ENCODE measurements around the gene ZBTB45. TPM values are rescaled to one million over a fixed set of nuclear protein-coding genes. Genes with fewer than 3 reads are reported as not detected.
A peak's percentile ranks its signal among the peaks of the same experiment; 100 is the strongest.

The ZBTB45 gene
- total RNA-seq (2021): 17.0 to 19.7 TPM (median 18.0 TPM) in 3 replicates
- percentile 70 among the genes with signal in this experiment for Bru-seq, nascent RNA
- long read RNA-seq, experiment 1, transcript ZBTB45-205 (3 exons, 2,159 nt): minor isoform, 15 of 55 reads
- long read RNA-seq, experiment 1, transcript ZBTB45-202 (3 exons, 2,541 nt): major isoform, 35 of 55 reads
- long read RNA-seq, experiment 1, partial matches to known transcripts: 2 of 55 reads
- long read RNA-seq, experiment 1, other reads (novel, unspliced or antisense): 0 of 55 reads
- long read RNA-seq, experiment 2, transcript ZBTB45-202 (3 exons, 2,541 nt): major isoform, 18 of 40 reads
- long read RNA-seq, experiment 2, partial matches to known transcripts: 14 of 40 reads
- long read RNA-seq, experiment 2, other reads (novel, unspliced or antisense): 4 of 40 reads
- long read RNA-seq, experiment 3: 0 reads

DNA sequence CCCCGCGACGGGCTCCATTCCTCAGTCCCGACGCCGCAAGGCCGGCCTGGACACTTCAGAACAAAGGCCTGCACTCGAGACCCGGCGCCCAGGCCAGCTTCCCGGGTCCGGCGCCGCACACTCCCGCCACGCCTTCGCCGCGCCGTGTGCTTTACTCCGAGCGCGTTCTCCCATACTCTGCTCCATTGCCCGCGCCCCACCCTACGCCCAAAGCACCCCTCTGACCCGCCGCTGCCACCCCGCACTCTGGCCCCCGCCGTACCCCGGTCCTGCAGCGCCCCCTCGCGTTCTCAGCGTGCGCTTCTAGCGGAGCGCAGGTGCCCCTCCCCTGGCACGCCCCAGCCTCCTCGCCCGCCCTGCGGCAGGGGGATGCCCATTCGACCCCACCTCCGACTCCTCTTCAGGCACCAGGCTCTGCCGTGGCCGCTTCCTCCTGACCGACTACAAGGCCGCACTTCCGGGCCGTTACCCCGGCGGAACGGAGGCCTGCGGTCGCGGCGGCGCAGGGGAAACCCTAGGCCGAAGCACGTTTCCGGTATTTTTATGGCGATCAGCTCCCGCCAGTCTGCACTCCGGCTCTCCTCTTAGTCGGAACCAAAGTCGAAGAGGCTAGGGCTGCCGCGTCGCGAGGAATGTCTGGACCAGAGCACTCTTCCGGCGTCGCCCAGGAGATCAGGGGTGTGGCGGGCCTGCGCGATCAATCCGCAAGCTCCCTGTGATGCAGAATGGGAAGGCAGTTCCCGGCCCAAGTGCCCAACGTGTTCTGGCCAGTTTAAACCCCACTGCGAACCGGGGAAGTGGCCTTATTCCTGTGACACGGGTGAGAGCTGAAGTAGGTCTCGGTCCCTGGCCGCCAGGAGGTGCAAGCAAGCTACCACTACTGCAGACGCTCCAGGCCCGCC lies at the start of gene ZBTB45:
Gene ZBTB45, minus strand, starts transcription at position 456 of the 902 bp plus-strand sequence. CDS start 2,137 bp downstream, outside the sequence.
- H3K4me1 Mint-ChIP-seq: peaks cover 48% of the 10 kb centered on the region
- DNase-seq (ENCODE audit: low spot score) (peak; percentile 92), ATAC-seq (peak; percentile 75)
- no peaks in the 10 kb centered on the region for H3K27me3 Mint-ChIP-seq (ENCODE audit: low read depth)
- CTCF ChIA-PET: interaction anchor here (0.6 to 6.5 kb wide), 33 partner anchors 9 to 498 kb away, joined by 3 to 60 read pairs (median 5); partner anchors contain the start of genes CHMP2A, RNF225, TRIM28 and UBE2M
- H3K27ac Mint-ChIP-seq: peak within 1 kb of the TSS; percentile 99
- peak within 1 kb of the TSS; percentile 97 for H3K4me3 Mint-ChIP-seq
- H3K9me3 Mint-ChIP-seq: no peaks in the 10 kb centered on the region
- H3K36me3 Mint-ChIP-seq: peaks cover 5% of the 10 kb centered on the region
- POLR2A ChIA-PET: interaction anchor here (0.6 to 3.3 kb wide), 16 partner anchors 9 to 61 kb away, joined by 3 to 34 read pairs (median 6); partner anchors contain the start of genes CHMP2A, TRIM28, UBE2M and ZNF446
- TF ChIP-seq SOX15 (CRISPR knock-in tag; IDR thresholded peaks at IDR 0.05): no peak
- TF ChIP-seq HMGA2 (CRISPR knock-in tag; IDR thresholded peaks at IDR 0.05): peak; percentile 46; the same call in 1 of the 2 replicates
- peak; percentile 62 for TF ChIP-seq MYBL2 (CRISPR knock-in tag; IDR thresholded peaks at IDR 0.05)
- TF ChIP-seq CREM (CRISPR knock-in tag; IDR thresholded peaks at IDR 0.05): 0 out of 2 replicates have a peak, but pooled peaks have one; percentile 75
- TF ChIP-seq ZBTB43 (CRISPR knock-in tag; IDR thresholded peaks at IDR 0.05): no peak; the same call in 1 of the 2 replicates
- TF ChIP-seq ZNF263 (CRISPR knock-in tag; IDR thresholded peaks at IDR 0.05; ENCODE audit: low read depth): 0 out of 2 replicates have a peak, but pooled peaks have one; percentile 19
- TF ChIP-seq ATF2 (CRISPR knock-in tag; IDR thresholded peaks at IDR 0.05; ENCODE audit: borderline replicate concordance, low read depth): no peak
- peak; percentile 53; the same call in 1 of the 2 replicates for TF ChIP-seq USF1 (CRISPR knock-in tag; IDR thresholded peaks at IDR 0.05)
- peak; percentile 89; the same call in 1 of the 2 replicates for TF ChIP-seq ATF1 (CRISPR knock-in tag; IDR thresholded peaks at IDR 0.05)
- TF ChIP-seq USF2 (CRISPR knock-in tag; IDR thresholded peaks at IDR 0.05): peak; percentile 52
- no peak for TF ChIP-seq OVOL2 (CRISPR knock-in tag; IDR thresholded peaks at IDR 0.05; ENCODE audit: borderline replicate concordance)
- peak; percentile 79; the same call in 1 of the 2 replicates for TF ChIP-seq ZNF232 (CRISPR knock-in tag; IDR thresholded peaks at IDR 0.05)
- peak; percentile 94 for TF ChIP-seq HMGXB4 (CRISPR knock-in tag; IDR thresholded peaks at IDR 0.05)
- 0 out of 2 replicates have a peak, but pooled peaks have one; percentile 30 for TF ChIP-seq MLX (CRISPR knock-in tag; IDR thresholded peaks at IDR 0.05)
- TF ChIP-seq EMX1 (CRISPR knock-in tag; IDR thresholded peaks at IDR 0.05): peak; percentile 80
- peak; percentile 95 for TF ChIP-seq FOXP1 (CRISPR knock-in tag; IDR thresholded peaks at IDR 0.05; ENCODE audit: borderline replicate concordance)
- no peak for TF ChIP-seq PREB (CRISPR knock-in tag; IDR thresholded peaks at IDR 0.05; ENCODE audit: borderline replicate concordance)
- TF ChIP-seq, protein P1, sequence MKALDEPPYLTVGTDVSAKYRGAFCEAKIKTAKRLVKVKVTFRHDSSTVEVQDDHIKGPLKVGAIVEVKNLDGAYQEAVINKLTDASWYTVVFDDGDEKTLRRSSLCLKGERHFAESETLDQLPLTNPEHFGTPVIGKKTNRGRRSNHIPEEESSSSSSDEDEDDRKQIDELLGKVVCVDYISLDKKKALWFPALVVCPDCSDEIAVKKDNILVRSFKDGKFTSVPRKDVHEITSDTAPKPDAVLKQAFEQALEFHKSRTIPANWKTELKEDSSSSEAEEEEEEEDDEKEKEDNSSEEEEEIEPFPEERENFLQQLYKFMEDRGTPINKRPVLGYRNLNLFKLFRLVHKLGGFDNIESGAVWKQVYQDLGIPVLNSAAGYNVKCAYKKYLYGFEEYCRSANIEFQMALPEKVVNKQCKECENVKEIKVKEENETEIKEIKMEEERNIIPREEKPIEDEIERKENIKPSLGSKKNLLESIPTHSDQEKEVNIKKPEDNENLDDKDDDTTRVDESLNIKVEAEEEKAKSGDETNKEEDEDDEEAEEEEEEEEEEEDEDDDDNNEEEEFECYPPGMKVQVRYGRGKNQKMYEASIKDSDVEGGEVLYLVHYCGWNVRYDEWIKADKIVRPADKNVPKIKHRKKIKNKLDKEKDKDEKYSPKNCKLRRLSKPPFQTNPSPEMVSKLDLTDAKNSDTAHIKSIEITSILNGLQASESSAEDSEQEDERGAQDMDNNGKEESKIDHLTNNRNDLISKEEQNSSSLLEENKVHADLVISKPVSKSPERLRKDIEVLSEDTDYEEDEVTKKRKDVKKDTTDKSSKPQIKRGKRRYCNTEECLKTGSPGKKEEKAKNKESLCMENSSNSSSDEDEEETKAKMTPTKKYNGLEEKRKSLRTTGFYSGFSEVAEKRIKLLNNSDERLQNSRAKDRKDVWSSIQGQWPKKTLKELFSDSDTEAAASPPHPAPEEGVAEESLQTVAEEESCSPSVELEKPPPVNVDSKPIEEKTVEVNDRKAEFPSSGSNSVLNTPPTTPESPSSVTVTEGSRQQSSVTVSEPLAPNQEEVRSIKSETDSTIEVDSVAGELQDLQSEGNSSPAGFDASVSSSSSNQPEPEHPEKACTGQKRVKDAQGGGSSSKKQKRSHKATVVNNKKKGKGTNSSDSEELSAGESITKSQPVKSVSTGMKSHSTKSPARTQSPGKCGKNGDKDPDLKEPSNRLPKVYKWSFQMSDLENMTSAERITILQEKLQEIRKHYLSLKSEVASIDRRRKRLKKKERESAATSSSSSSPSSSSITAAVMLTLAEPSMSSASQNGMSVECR (CRISPR knock-in tag; IDR thresholded peaks at IDR 0.05; ENCODE audit: borderline replicate concordance): peak; percentile 57
- peak; percentile 85; the same call in 1 of the 2 replicates for TF ChIP-seq FOXK1 (CRISPR knock-in tag; IDR thresholded peaks at IDR 0.05)
- TF ChIP-seq, protein P2, sequence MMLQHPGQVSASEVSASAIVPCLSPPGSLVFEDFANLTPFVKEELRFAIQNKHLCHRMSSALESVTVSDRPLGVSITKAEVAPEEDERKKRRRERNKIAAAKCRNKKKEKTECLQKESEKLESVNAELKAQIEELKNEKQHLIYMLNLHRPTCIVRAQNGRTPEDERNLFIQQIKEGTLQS (CRISPR knock-in tag; conservative IDR thresholded peaks at IDR 0.05): peak; percentile 70

Measured in WTC11 (cell line).